Chondrocyte (in vitro differentiated cells): Measurements from ENCODE around the gene NIPSNAP3A. TPM values are rescaled to one million over a fixed set of nuclear protein-coding genes. Genes with fewer than 3 reads are reported as not detected.

ENCODE experiments used
- DNase-seq: peaks from one replicate; pipeline ENCODE4 v3.0.0; 2021; ENCODE audit warnings: mixed read lengths, low spot score
- H3K27ac Mint-ChIP-seq: one replicate; pipeline ENCODE4 v1.8.0; 2021; ENCODE audit warnings: mild to moderate bottlenecking, moderate library complexity, mixed read lengths; ENCODE audit not compliant: unreplicated experiment
- H3K27me3 Mint-ChIP-seq: 2 replicates; pipeline ENCODE4 v1.8.0; 2021; ENCODE audit warnings: low read depth, mixed read lengths
- H3K36me3 Mint-ChIP-seq: 2 replicates; pipeline ENCODE4 v1.8.0; 2021; ENCODE audit warnings: low read depth, mixed read lengths
- H3K4me1 Mint-ChIP-seq: 2 replicates; pipeline ENCODE4 v1.8.0; 2021; ENCODE audit warnings: low read depth, mild to moderate bottlenecking, mixed read lengths
- H3K4me3 Mint-ChIP-seq: one replicate; pipeline ENCODE4 v1.8.0; 2021; ENCODE audit warnings: mild to moderate bottlenecking, moderate library complexity, mixed read lengths; ENCODE audit not compliant: unreplicated experiment
- H3K9me3 Mint-ChIP-seq: 2 replicates; pipeline ENCODE4 v1.8.0; 2021; ENCODE audit warnings: low read depth, mixed read lengths
- total RNA-seq: library from RNA; stranded (reverse); gene quantifications from 3 replicates; pipeline ENCODE4 v1.2.1, GENCODE V29; 2021
- TF ChIP-seq, protein P1 (sequence below): fragments of 200-600 bp; sonication (generic); IDR thresholded peaks from 2 replicates; pipeline ENCODE4 v1.5.0; 2021; ENCODE audit warnings: antibody characterized with exemption, mild to moderate bottlenecking, moderate library complexity

Gene NIPSNAP3A
- total RNA-seq, 1 donor from 2014 or later = 33.9 TPM

GRCh38 chr9:104795082-104795481 lies 47.6 kb downstream of the NIPSNAP3A start:
- no peak overlapping the region for H3K4me3 Mint-ChIP-seq
- H3K27me3 Mint-ChIP-seq = no peaks in the 10 kb centered on the region
- no peaks in the 10 kb centered on the region for H3K9me3 Mint-ChIP-seq
- TF ChIP-seq, protein P1, sequence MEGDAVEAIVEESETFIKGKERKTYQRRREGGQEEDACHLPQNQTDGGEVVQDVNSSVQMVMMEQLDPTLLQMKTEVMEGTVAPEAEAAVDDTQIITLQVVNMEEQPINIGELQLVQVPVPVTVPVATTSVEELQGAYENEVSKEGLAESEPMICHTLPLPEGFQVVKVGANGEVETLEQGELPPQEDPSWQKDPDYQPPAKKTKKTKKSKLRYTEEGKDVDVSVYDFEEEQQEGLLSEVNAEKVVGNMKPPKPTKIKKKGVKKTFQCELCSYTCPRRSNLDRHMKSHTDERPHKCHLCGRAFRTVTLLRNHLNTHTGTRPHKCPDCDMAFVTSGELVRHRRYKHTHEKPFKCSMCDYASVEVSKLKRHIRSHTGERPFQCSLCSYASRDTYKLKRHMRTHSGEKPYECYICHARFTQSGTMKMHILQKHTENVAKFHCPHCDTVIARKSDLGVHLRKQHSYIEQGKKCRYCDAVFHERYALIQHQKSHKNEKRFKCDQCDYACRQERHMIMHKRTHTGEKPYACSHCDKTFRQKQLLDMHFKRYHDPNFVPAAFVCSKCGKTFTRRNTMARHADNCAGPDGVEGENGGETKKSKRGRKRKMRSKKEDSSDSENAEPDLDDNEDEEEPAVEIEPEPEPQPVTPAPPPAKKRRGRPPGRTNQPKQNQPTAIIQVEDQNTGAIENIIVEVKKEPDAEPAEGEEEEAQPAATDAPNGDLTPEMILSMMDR = no peak
- no peak for DNase-seq
- peaks cover 45% of the 10 kb centered on the region for H3K36me3 Mint-ChIP-seq
- H3K4me1 Mint-ChIP-seq = peaks cover 2% of the 10 kb centered on the region
- no peak overlapping the region for H3K27ac Mint-ChIP-seq

- no peak for DNase-seq
- no peaks in the 10 kb centered on the region for H3K9me3 Mint-ChIP-seq
- no peaks in the 10 kb centered on the region for H3K27me3 Mint-ChIP-seq
- peaks cover 44% of the 10 kb centered on the region for H3K36me3 Mint-ChIP-seq
- TF ChIP-seq, protein P1 = no peak
- H3K27ac Mint-ChIP-seq = no peak overlapping the region
- peaks cover 2% of the 10 kb centered on the region for H3K4me1 Mint-ChIP-seq
- H3K4me3 Mint-ChIP-seq = no peak overlapping the region
Measured at GRCh38 chr9:104795857-104796256, 48.4 kb downstream of the NIPSNAP3A start.

DNA sequence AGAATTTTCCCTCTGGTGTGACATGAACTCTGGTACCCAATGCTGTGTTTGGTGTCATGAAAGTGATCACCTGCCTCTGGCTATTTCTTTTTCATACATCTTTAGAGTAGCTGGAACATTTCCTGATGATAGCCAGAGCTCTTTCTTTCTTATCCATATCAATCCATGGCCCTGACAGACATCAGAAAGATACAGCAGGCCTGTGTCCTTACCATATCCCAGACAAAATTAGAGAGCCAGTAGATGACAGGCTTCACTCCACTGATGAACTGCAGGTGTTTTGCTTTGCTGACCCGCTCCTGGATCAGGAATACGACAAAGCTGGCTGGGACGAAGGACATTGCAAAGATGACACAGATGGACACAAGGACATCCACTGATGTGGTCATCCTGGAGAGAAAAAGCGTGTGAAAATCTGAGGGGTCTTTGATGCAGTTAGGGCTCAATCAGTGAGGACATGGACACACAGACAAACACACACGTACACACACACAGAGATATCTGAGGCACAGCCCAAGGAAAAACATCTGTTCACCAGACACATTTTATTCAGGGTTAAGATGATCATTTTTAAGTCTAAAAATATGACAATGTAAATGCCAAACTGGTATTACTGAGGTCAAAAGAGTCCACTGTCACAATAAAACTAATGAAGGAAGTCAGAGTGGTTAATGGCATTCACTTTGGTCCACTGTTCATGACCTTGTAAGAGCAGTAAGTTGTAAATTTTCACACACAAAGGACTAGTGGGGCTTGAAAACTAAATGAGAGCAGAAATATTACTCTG lies 50.9 kb downstream of the NIPSNAP3A start:
- no peak for DNase-seq
- Mint-ChIP-seq H3K4me1 (peaks cover 2% of the 10 kb centered on the region), H3K27ac (no peak overlapping the region), H3K27me3 (no peaks in the 10 kb centered on the region), H3K9me3 (no peaks in the 10 kb centered on the region), H3K36me3 (peaks cover 44% of the 10 kb centered on the region), H3K4me3 (no peak overlapping the region)
- TF ChIP-seq, protein P1 = no peak

GRCh38 chr9:104800068-104800785 lies 52.7 kb downstream of the NIPSNAP3A start:
- no peak for DNase-seq
- H3K27ac Mint-ChIP-seq = no peak overlapping the region
- H3K4me1 Mint-ChIP-seq = no peaks in the 10 kb centered on the region
- H3K36me3 Mint-ChIP-seq = peaks cover 39% of the 10 kb centered on the region
- no peaks in the 10 kb centered on the region for H3K9me3 Mint-ChIP-seq
- H3K27me3 Mint-ChIP-seq = no peaks in the 10 kb centered on the region
- TF ChIP-seq, protein P1 = no peak
- no peak overlapping the region for H3K4me3 Mint-ChIP-seq

GRCh38 chr9:104802110-104802509 lies 54.6 kb downstream of the NIPSNAP3A start:
- TF ChIP-seq, protein P1 = no peak
- no peak for DNase-seq
- Mint-ChIP-seq H3K27me3 (no peaks in the 10 kb centered on the region), H3K36me3 (peaks cover 39% of the 10 kb centered on the region), H3K4me3 (no peak overlapping the region), H3K4me1 (no peaks in the 10 kb centered on the region), H3K27ac (no peak overlapping the region), H3K9me3 (no peaks in the 10 kb centered on the region)
